NCI-H146 (cell line): ENCODE data around the gene TTLL7.

ENCODE experiments used
- DNase-seq: peaks from one replicate; lab custom pipeline; 2025; lab: John Stamatoyannopoulos, UW

TTLL7 gene

DNA sequence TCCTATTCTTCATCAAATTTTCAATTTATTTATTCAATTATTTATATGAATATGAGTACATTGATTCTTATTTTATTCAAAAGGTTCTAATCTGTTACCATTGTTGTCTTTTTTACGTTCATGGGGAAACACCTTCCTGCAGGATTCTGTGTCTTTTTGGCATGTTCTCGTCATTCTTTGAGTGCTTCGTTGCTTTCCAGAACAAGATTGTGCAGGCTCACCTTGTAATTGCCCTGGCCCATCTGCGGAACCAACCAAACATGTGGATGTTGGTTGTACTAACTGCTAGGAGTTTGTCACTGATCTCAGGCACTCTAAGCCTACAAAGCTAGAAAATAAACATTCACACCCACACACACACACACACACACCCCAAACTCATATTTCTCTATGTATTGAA lies 182.1 kb downstream of the TTLL7 start:
- DNase-seq = no peak

DNA sequence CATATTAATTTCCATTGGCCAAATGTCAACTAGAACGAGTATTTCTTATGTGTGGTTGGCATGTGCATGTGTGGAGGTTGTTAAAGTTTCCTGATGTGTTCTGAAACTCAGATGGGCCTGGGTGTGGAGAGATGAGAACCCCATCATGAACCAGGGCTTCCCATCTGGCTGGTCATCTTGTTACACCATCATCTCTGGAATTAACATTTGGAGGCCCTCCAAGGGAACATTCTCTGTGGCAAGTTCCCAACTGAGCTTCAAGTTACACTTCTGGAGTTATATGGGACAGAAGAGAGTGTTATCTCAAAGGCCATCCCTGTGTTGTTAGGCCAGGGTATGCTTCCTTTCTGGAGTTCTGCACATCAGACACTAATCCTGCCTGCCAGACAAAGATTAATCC lies 183.6 kb downstream of the TTLL7 start:
- no peak for DNase-seq
